Measurements from ENCODE around the gene AMPD3.

DNA sequence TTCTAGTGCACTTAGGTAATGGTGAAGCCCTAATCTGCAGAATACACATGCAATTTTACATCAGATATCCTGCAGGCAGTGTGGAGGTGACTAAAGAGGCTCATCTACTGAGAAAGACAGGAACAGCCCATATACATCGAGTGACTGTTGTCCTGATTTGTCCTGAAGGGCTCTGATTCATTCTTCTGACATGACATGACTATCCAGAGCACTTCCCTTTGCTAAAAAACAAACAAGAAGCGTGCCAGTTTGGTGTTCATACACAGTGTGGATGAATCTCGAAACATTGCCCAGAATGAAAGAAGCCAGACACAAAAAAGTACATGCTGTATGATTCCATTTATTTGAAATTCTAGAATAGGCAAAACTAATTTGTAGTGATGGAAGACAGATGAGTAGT, 48.0 kb upstream of the AMPD3 start:
- TF ChIP-seq RAD21 (IDR thresholded peaks at IDR 0.05; ENCODE audit: low read depth) (no peak), EP300 (IDR thresholded peaks at IDR 0.05; ENCODE audit: borderline replicate concordance) (no peak), CEBPB (IDR thresholded peaks at IDR 0.05) (no peak)
